Nephron (organoid): Measurements from ENCODE around the gene SLC7A14.

ENCODE experiments used
- H3K27ac Mint-ChIP-seq, 3 experiments: 2 replicates each; pipeline ENCODE4 v1.8.0; 2020; ENCODE audit warnings: mixed read lengths in 3 of 3, mild to moderate bottlenecking in 2 of 3, moderate library complexity in 1 of 3
- H3K27me3 Mint-ChIP-seq: 2 replicates; pipeline ENCODE4 v1.8.0; 2021; ENCODE audit warnings: low read depth, mild to moderate bottlenecking, moderate library complexity, mixed read lengths
- H3K36me3 Mint-ChIP-seq: 2 replicates; pipeline ENCODE4 v1.8.0; 2020; ENCODE audit warnings: low read depth, mixed read lengths
- H3K4me1 Mint-ChIP-seq: 2 replicates; pipeline ENCODE4 v1.8.0; 2020; ENCODE audit warnings: mixed read lengths
- H3K4me3 Mint-ChIP-seq, 3 experiments: 2 replicates each; pipeline ENCODE4 v1.8.0; 2020; ENCODE audit warnings: mild to moderate bottlenecking in 3 of 3, mixed read lengths in 3 of 3, moderate library complexity in 2 of 3
- H3K9me3 Mint-ChIP-seq: 2 replicates; pipeline ENCODE4 v1.8.0; 2020; ENCODE audit warnings: mixed read lengths
- CTCF ChIP-seq, 3 experiments: fragments of 200-600 bp; sonication (generic); IDR thresholded peaks; one replicate each; pipeline ENCODE4 v1.5.0; 2021; ENCODE audit warnings: antibody characterized with exemption in 3 of 3; ENCODE audit not compliant: unreplicated experiment in 3 of 3

Gene SLC7A14

GRCh38 chr3:170420307-170420821, 165.5 kb downstream of the SLC7A14 start:
- H3K4me1 Mint-ChIP-seq, result peaks cover 28% of the 10 kb centered on the region
- H3K36me3 Mint-ChIP-seq, result peaks cover 26% of the 10 kb centered on the region
- H3K4me3 Mint-ChIP-seq, result peak overlapping the region; percentile 75 to 89 (median 84)
- peaks cover 16% of the 10 kb centered on the region for H3K27me3 Mint-ChIP-seq
- TF ChIP-seq CTCF (IDR thresholded peaks at IDR 0.05; ENCODE audit: unreplicated experiment in 3 of 3), result no peak
- no peaks in the 10 kb centered on the region for H3K9me3 Mint-ChIP-seq
- H3K27ac Mint-ChIP-seq, result peak overlapping the region; percentile 70 to 88 (median 77)

GRCh38 chr3:170419557-170420087, 166.3 kb downstream of the SLC7A14 start:
- Mint-ChIP-seq H3K27me3 (peaks cover 16% of the 10 kb centered on the region), H3K27ac (no peak overlapping the region), H3K4me3 (peak overlapping the region; percentile 75 to 89 (median 84)), H3K9me3 (no peaks in the 10 kb centered on the region), H3K4me1 (peaks cover 29% of the 10 kb centered on the region), H3K36me3 (peaks cover 25% of the 10 kb centered on the region)
- TF ChIP-seq CTCF (IDR thresholded peaks at IDR 0.05; ENCODE audit: unreplicated experiment in 3 of 3), result no peak

- H3K27ac Mint-ChIP-seq, result peak within 1 kb of the TSS; percentile 84 to 91 (median 89)
- H3K4me1 Mint-ChIP-seq, result peaks cover 36% of the 10 kb centered on the region
- no peak for TF ChIP-seq CTCF (IDR thresholded peaks at IDR 0.05; ENCODE audit: unreplicated experiment in 3 of 3)
- H3K27me3 Mint-ChIP-seq, result peaks cover 16% of the 10 kb centered on the region
- no peaks in the 10 kb centered on the region for H3K9me3 Mint-ChIP-seq
- H3K36me3 Mint-ChIP-seq, result peaks cover 18% of the 10 kb centered on the region
- H3K4me3 Mint-ChIP-seq, result peak within 1 kb of the TSS; percentile 86 to 95 (median 89)
These were observed 167.2 kb downstream of the SLC7A14 start, which contains the start of gene CLDN11 for GRCh38 chr3:170418422-170419398. CLDN11 (plus strand) TSS chr3:170418868; CDS start chr3:170419067, 199 bp downstream.

- Mint-ChIP-seq H3K27me3 (peaks cover 16% of the 10 kb centered on the region), H3K36me3 (peaks cover 13% of the 10 kb centered on the region), H3K9me3 (no peaks in the 10 kb centered on the region), H3K4me3 (peak overlapping the region; percentile 7 to 69 (median 51)), H3K27ac (peak overlapping the region in 2 of 3 experiments; percentile 43 to 46), H3K4me1 (peaks cover 36% of the 10 kb centered on the region)
- TF ChIP-seq CTCF (IDR thresholded peaks at IDR 0.05; ENCODE audit: unreplicated experiment in 3 of 3), result no peak
These were observed 168.8 kb downstream of the SLC7A14 start for GRCh38 chr3:170417090-170417489.

GRCh38 chr3:170414202-170414663, 171.6 kb downstream of the SLC7A14 start:
- peak; percentile 90 to 97 (median 96) for TF ChIP-seq CTCF (IDR thresholded peaks at IDR 0.05; ENCODE audit: unreplicated experiment in 3 of 3)
- H3K36me3 Mint-ChIP-seq, result peaks cover 4% of the 10 kb centered on the region
- H3K27ac Mint-ChIP-seq, result peak overlapping the region; percentile 16 to 88 (median 79)
- no peaks in the 10 kb centered on the region for H3K9me3 Mint-ChIP-seq
- H3K4me1 Mint-ChIP-seq, result peaks cover 27% of the 10 kb centered on the region
- H3K27me3 Mint-ChIP-seq, result peaks cover 9% of the 10 kb centered on the region
- H3K4me3 Mint-ChIP-seq, result no peak overlapping the region
